Stimulated activated CD4-positive, alpha-beta T cell treated with anti-CD3 and anti-CD28 coated beads, Interleukin-4, amount 100 ng/mL, for 48 hours (primary cell): ENCODE data around the gene HSFX3.
"Not testable (repeated sequence)": the region's sequence is repeated elsewhere in the genome, so short reads cannot be mapped to it uniquely, and the experiment has no call there.

Source experiments
- DNase-seq, 2 donors: peaks; one replicate each; pipeline ENCODE4 v3.0.0-alpha.2; 2020; ENCODE audit warnings: low read depth in 2 of 2

Gene HSFX3

GRCh38 chrX:149549701-149550100 lies at the start of gene HSFX3:
TSS of gene HSFX3 (minus strand) at chrX:149549924. CDS start at chrX:149549852, 72 bp downstream.
- DNase-seq, result not testable (repeated sequence)

GRCh38 chrX:149598603-149599002 lies 48.9 kb upstream of the HSFX3 start:
- not testable (repeated sequence) for DNase-seq

- not testable (repeated sequence) for DNase-seq
These were observed 46.2 kb upstream of the HSFX3 start for GRCh38 chrX:149595943-149596342.

GRCh38 chrX:149595214-149595613 lies 45.5 kb upstream of the HSFX3 start, which contains the start of gene HSFX2:
TSS of gene HSFX2 (minus strand) at chrX:149595314. CDS start at chrX:149594700, 614 bp downstream.
- not testable (repeated sequence) for DNase-seq

- not testable (repeated sequence) for DNase-seq
These were observed 41.3 kb upstream of the HSFX3 start for GRCh38 chrX:149590993-149591392.

GRCh38 chrX:149587359-149587758 lies 37.6 kb upstream of the HSFX3 start, which contains the start of gene MAGEA9B:
TSS of gene MAGEA9B (minus strand) at chrX:149587459. CDS start at chrX:149583179, 4,280 bp downstream.
- not testable (repeated sequence) for DNase-seq

GRCh38 chrX:149585631-149586030 lies 35.9 kb upstream of the HSFX3 start:
- not testable (repeated sequence) for DNase-seq

- not testable (repeated sequence) for DNase-seq
These were observed 23.7 kb upstream of the HSFX3 start for GRCh38 chrX:149573456-149573855.

GRCh38 chrX:149572743-149573142 lies 23.0 kb upstream of the HSFX3 start:
- DNase-seq, result no peak

- no peak for DNase-seq
These were observed 22.0 kb upstream of the HSFX3 start for GRCh38 chrX:149571770-149572169.

- no peak for DNase-seq
These were observed 20.9 kb upstream of the HSFX3 start for GRCh38 chrX:149570668-149571067.

GRCh38 chrX:149569770-149570169 lies 20.0 kb upstream of the HSFX3 start:
- no peak for DNase-seq

GRCh38 chrX:149568701-149569296 lies 19.1 kb upstream of the HSFX3 start:
- DNase-seq, result no peak

GRCh38 chrX:149567621-149568417 lies 18.1 kb upstream of the HSFX3 start:
- DNase-seq, result no peak

- DNase-seq, result no peak
These were observed 13.6 kb upstream of the HSFX3 start for GRCh38 chrX:149563359-149563758.

- not testable (repeated sequence) for DNase-seq
These were observed 5.5 kb upstream of the HSFX3 start for GRCh38 chrX:149555251-149555650.

GRCh38 chrX:149551939-149552248 lies 2.2 kb upstream of the HSFX3 start:
- not testable (repeated sequence) for DNase-seq

GRCh38 chrX:149551245-149551938 lies 1.7 kb upstream of the HSFX3 start:
- not testable (repeated sequence) for DNase-seq

GRCh38 chrX:149550454-149550853 lies 730 bp upstream of the HSFX3 start:
- not testable (repeated sequence) for DNase-seq

GRCh38 chrX:149547782-149548181 lies 1.9 kb downstream of the HSFX3 start:
- not testable (repeated sequence) for DNase-seq

GRCh38 chrX:149546962-149547361 lies 2.8 kb downstream of the HSFX3 start:
- DNase-seq, result not testable (repeated sequence)
